Ureter (tissue), 1 donor: Measurements from ENCODE around the gene TYK2. TPM values are rescaled to one million over a fixed set of nuclear protein-coding genes. Genes with fewer than 3 reads are reported as not detected.
"Not testable (repeated sequence)": the region's sequence is repeated elsewhere in the genome, so short reads cannot be mapped to it uniquely, and the experiment has no call there.

ENCODE experiments used
- DNase-seq: peaks from one replicate; pipeline ENCODE4 v3.0.0-alpha.2; 2020; ENCODE audit warnings: low spot score
- total RNA-seq: library from RNA; stranded (reverse); gene quantifications from one replicate; pipeline ENCODE4 v1.2.4, GENCODE V29; 2023
- donor health status: DM: yes; HTN: yes; CAD: no.

TYK2 gene
- total RNA-seq, 1 donor from 2014 or later, result 142 TPM

- DNase-seq, result no peak
Observed at GRCh38 chr19:10408511-10409283, 28.3 kb upstream of the TYK2 start.

DNA sequence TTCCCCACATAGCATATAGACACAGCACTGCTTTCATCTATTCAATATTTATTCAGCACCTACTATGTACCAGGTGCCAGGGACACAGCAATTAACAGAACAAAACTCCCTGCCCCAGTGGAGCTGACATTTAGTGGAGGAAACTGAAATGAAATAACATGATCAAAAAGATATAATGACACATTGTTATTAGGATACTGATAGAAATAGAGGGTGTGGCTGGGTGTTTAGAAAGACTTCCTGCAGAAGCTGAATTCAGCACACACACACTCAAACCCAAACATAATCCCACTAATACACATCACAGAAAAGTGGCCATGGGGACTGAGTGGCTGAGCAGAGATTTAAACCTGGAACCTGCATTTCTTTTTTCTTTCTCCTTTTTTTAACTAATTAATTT, 26.7 kb upstream of the TYK2 start:
- DNase-seq, result no peak

GRCh38 chr19:10406191-10406590, 25.8 kb upstream of the TYK2 start:
- no peak for DNase-seq

- no peak for DNase-seq
Observed at GRCh38 chr19:10404888-10405820, 24.8 kb upstream of the TYK2 start.

- peak; percentile 97 for DNase-seq
Observed at GRCh38 chr19:10403137-10404021, 23.0 kb upstream of the TYK2 start, which contains the start of gene CDC37. CDC37 (minus strand) TSS chr19:10403542; CDS start chr19:10403479, 63 bp downstream.

- DNase-seq, result no peak
Observed at GRCh38 chr19:10402441-10403038, 22.2 kb upstream of the TYK2 start.

- no peak for DNase-seq
Observed at GRCh38 chr19:10399878-10400277, 19.5 kb upstream of the TYK2 start.

DNA sequence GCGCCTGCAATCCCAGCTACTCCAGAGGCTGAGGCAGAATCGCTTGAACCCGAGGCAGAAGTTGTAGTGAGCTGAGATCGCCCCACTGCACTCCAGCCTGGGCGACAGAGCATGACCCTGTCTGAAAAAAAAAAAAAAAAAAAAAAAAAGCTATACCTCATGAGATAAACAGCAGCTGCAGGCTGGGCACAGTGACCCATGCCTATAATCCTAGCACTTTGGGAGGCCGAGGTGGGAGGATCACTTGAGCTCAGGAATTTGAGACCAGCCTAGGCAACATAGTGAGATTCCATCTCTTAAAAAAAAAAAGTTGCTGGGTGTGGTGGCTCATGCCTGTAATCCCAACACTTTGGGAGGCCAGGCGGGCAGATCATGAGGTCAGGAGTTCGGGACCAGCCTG, 19.0 kb upstream of the TYK2 start:
- not testable (repeated sequence) for DNase-seq

- DNase-seq, result no peak
Observed at GRCh38 chr19:10398819-10399218, 18.4 kb upstream of the TYK2 start.

DNA sequence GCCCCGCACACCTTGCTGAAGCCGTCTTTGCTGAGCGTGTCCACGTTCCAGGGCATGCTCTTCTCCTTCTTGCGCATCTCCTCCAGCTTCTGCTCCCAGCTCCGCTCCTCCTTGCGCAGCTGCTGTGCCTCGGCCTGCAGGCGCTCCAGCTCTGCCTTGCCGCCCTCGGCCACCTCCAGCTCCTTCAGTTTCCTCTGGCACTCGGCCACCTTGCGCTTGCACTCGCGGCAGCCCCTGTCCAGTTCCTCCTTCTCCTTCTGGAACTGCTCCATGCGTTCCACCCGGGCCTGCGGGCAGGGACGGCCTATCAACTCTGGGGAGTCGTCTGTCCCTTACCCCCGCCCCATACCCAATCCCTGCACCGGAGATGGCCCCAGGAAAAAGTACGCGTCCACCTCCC, 15.5 kb upstream of the TYK2 start:
- DNase-seq, result no peak

DNA sequence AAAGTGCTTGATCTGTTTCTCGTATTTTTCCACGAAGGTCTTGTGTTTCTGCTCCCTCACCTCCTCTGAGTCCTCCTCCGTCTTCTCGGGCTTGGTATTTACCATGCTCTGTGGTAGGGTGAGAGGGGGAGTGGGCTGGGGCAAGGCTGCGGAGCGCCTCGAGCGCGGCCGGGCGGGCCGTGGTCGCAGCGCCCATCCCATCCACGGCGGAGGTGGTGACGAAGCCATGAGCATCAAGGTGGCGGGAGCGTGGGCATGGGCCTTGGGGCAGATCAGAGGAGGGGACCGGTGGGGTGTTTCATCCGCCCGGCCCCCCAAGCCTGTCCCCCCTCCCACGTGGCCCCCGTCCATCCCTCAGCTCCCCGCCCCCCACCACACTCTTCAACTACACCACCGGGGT, 15.1 kb upstream of the TYK2 start:
- no peak for DNase-seq

GRCh38 chr19:10395003-10395402, 14.6 kb upstream of the TYK2 start:
- no peak for DNase-seq

- DNase-seq, result no peak
Observed at GRCh38 chr19:10393137-10393536, 12.8 kb upstream of the TYK2 start.

DNA sequence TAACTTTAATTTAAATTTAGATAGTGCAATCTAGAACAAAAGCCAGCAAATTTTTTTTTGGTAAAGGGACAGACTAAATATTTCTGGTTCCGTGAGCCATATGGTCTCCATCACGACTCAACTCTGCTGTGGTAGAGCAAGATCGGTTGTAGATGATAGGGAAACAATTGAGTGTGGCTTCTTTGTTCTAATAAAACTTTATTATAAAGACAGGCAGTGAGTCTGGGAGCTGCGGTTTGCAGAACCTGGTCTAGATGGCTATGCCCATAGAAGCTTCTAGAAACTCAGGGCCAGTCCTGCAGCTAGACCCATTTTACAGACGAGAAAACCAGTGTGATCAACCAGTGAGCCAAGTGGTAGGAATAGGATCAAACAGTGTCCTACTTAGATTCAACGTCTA, 11.7 kb upstream of the TYK2 start:
- no peak for DNase-seq

DNA sequence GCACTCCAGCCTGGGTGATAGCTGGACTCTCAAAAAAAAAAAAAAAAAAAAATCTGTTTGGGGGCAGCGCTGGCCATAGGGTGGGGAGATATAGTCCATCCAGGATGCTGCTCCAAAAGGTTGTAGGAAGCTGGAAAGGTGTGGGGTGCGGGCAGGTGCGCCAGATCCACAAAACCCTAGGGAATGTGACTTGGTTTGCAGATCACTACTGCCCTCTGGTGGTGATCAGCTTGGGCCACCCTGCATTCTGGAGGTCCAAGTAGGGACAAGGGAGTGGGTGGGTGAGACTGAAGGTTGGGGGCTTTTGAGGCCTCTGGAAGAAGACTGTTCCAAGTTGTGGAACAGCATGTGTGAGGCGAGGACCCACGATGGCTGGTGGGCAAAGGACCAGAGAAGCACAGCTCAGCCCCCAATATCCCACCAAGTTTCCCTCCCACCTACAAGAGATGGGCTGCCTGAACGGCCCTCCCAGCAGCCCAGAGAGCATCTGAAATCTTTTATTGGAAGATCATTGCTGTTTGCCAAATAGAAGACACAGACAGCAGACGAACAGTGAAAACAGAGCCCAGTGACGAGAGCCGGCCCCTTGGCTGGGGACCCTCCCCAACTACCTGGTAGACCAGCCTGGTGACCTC, 10.4 kb upstream of the TYK2 start:
- DNase-seq, result peak; percentile 77

DNA sequence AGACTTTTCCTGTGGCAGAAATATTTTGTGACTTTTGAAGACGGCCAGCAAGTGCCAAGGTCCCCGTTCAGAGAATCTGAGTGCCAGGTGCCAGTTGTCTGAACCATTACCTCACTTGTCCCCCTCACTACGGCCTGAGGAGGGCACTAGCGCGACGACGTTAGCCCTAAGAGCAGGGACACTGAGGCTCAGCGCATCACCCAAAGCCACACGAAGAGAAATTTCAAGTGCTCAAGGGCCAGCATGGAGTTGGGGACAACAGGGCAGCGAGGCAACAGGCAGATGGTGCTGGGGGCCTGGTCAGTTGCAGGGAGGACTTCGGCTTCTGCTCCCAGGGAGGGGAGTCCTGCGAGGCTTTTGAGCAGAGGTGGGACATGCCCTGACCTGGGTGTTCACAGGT, 9.5 kb upstream of the TYK2 start:
- DNase-seq, result no peak

- peak; percentile 91 for DNase-seq
Observed at GRCh38 chr19:10388957-10389356, 8.6 kb upstream of the TYK2 start.

DNA sequence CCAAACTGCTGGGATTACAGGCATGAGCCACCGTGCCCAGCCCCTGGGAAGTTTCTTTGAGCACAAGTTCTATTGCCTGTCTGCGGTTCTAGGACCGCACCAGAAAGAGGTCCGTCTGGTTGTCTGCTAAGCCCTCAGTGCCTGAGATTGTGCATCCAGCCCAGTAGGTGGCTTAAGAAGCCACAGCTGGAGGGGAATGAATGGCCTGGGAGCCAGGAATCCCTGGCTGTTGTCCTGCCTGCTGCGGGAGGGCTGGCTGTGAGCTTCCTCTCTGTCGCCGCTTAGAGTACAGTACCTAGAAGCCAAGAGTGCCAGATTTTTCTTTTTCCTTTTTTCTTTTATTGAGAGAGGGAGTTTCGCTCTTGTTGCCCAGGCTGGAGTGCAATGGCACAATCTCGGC, 4.2 kb upstream of the TYK2 start:
- DNase-seq, result no peak

DNA sequence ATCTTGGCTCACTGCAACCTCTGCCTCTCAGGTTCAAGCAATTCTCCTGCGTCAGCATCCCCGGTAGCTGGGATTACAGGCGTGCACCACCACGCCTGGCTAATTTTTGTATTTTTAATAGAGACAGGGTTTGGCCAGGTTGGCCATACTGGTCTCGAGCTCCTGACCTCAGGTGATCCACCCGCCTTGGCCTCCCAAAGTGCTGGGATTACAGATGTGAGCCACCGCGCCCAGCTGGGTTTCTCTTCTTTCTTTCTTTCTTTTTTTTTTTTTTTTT, 2.8 kb upstream of the TYK2 start:
- not testable (repeated sequence) for DNase-seq

GRCh38 chr19:10379880-10380312, 476 bp downstream of the TYK2 start:
- DNase-seq, result no peak

- DNase-seq, result no peak
Observed at GRCh38 chr19:10378124-10378523, 2.2 kb downstream of the TYK2 start.
